NB4 (cell line): ENCODE results near the gene TBC1D13.
"Not testable (repeated sequence)": the region's sequence is repeated elsewhere in the genome, so short reads cannot be mapped to it uniquely, and the experiment has no call there.

Experiments
- POLR2A ChIP-seq: IDR thresholded peaks from 2 replicates; pipeline ENCODE4 v1.6.1; 2011; ENCODE audit warnings: mild to moderate bottlenecking; ENCODE audit not compliant: insufficient read length; ENCODE audit errors: extremely low read depth
- TF ChIP-seq, protein P1 (sequence below): IDR thresholded peaks from 2 replicates; pipeline ENCODE4 v1.6.1; 2011; ENCODE audit warnings: low read depth, low read length

- TF ChIP-seq POLR2A = not testable (repeated sequence)
- TF ChIP-seq, protein P1, sequence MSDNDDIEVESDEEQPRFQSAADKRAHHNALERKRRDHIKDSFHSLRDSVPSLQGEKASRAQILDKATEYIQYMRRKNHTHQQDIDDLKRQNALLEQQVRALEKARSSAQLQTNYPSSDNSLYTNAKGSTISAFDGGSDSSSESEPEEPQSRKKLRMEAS = not testable (repeated sequence)
Measured at GRCh38 chr9:128780093-128780492, 7.0 kb upstream of the TBC1D13 start.
